ENCODE results near the gene PXMP2. TPM values are rescaled to one million over a fixed set of nuclear protein-coding genes. Genes with fewer than 3 reads are reported as not detected.

Gene PXMP2
- total and polyA plus RNA-seq, 2 of the 8 experiments (the other 6 are each of a cell fraction or from before 2014, with no cell fraction given): 13.8 to 15.1 TPM

- 97% methylated on average over 6 of the region's 6 CpGs; no CpG with 5 or more reads in 1 of the 2 experiments for WGBS, 2 experiments (ENCODE audit: extremely low coverage in 1 of 2, insufficient coverage in 1 of 2, insufficient read length in 1 of 2, insufficient replicate concordance in 2 of 2, low coverage in 1 of 2, low lambda C conversion rate in 2 of 2, missing lambda C conversion rate in 1 of 2)
- ChIA-PET POLR2A (ENCODE audit: partially characterized antibody) (interaction anchor here (1.0 to 1.6 kb wide), 2 partner anchors 11 to 28 kb away, joined by 3 read pairs; no protein-coding TSS in a partner anchor), CTCF (ENCODE audit: partially characterized antibody) (interaction anchor here (0.7 to 1.7 kb wide), 2 partner anchors 20 to 25 kb away, joined by 3 read pairs; no protein-coding TSS in a partner anchor)
- Histone ChIP-seq H3K36me3 (ENCODE audit: control insufficient read depth in 2 of 4, insufficient read depth in 4 of 4, low read length in 3 of 4) (peaks cover 51 to 93% (median 80%) of the 10 kb centered on the region in 4 experiments), H3K4ac (replicated peaks; ENCODE audit: insufficient read length, low read depth, low read length) (no peak overlapping the region), H3K23ac (ENCODE audit: insufficient read length) (no peak overlapping the region), H3K79me1 (ENCODE audit: low read depth, low read length) (no peaks in the 10 kb centered on the region; the same call in 1 of the 2 replicates), H2AFZ (ENCODE audit: low read length) (no peak overlapping the region), H2BK15ac (ENCODE audit: low read length) (no peak overlapping the region), H2BK12ac (ENCODE audit: low read depth, low read length) (no peak overlapping the region), H2BK120ac (replicated peaks; ENCODE audit: low read depth, low read length) (no peak overlapping the region), H3K4me1 (replicated peaks in 1 of 4; ENCODE audit: control insufficient read depth in 3 of 4, insufficient read depth in 4 of 4, low read length in 3 of 4) (no peaks in the 10 kb centered on the region), H3K9me3 (ENCODE audit: insufficient read depth in 2 of 2, low read depth in 1 of 2, low read length in 1 of 2) (no peaks in the 10 kb centered on the region), H3K27me3 (replicated peaks in 1 of 4; ENCODE audit: control insufficient read depth in 3 of 4, extremely low read depth in 1 of 4, insufficient read depth in 3 of 4, low read length in 3 of 4) (no peaks in the 10 kb centered on the region; a peak in 1 of 7 replicates), H3K56ac (replicated peaks; ENCODE audit: insufficient read length, low read depth, low read length) (no peak overlapping the region), H2AK5ac (ENCODE audit: low read depth, low read length) (no peak overlapping the region), H3K14ac (ENCODE audit: insufficient read length) (no peak overlapping the region), H4K8ac (ENCODE audit: extremely low read depth, insufficient read depth, low read length) (no peak overlapping the region), H2BK5ac (ENCODE audit: low read depth, low read length) (no peak overlapping the region), H2BK20ac (ENCODE audit: low read length) (no peak overlapping the region), H3K79me2 (ENCODE audit: control insufficient read depth in 1 of 2, insufficient read depth in 2 of 2, low read length in 2 of 2) (no peaks in the 10 kb centered on the region), H3K18ac (ENCODE audit: extremely low read depth, low read length) (no peak overlapping the region), H3K4me3 (ENCODE audit: extremely low read depth in 1 of 4, insufficient read depth in 2 of 4, low read depth in 3 of 4, low read length in 4 of 4) (no peak overlapping the region), H3K9ac (replicated peaks in 1 of 4; ENCODE audit: extremely low read depth in 1 of 4, low read depth in 3 of 4, low read length in 3 of 4) (no peak overlapping the region), H3K27ac (ENCODE audit: low read depth, low read length) (no peak overlapping the region), H3K23me2 (ENCODE audit: low read depth, low read length) (no peaks in the 10 kb centered on the region), H3K4me2 (ENCODE audit: insufficient read depth in 1 of 2, low read depth in 2 of 2, low read length in 2 of 2) (no peak overlapping the region), H4K91ac (replicated peaks; ENCODE audit: insufficient read length, low read length) (no peak overlapping the region), H4K5ac (ENCODE audit: insufficient read length, low read depth, low read length) (no peak overlapping the region), H4K20me1 (replicated peaks in 1 of 2; ENCODE audit: control insufficient read depth in 1 of 2, insufficient read depth in 2 of 2, low read length in 2 of 2) (peaks cover 11 to 20% of the 10 kb centered on the region in 2 experiments)
- DNase-seq (ENCODE audit: low read depth in 1 of 2, low spot score in 2 of 2) (no peak), FAIRE-seq (no peak)
- TF ChIP-seq HDAC6 (IDR thresholded peaks at IDR 0.05; ENCODE audit: low read depth, low read length): no peak
- no peak for TF ChIP-seq KDM5A (IDR thresholded peaks at IDR 0.05; ENCODE audit: low read length)
- no peak for TF ChIP-seq YY1 (IDR thresholded peaks at IDR 0.05; ENCODE audit: low read depth, low read length)
- no peak for TF ChIP-seq BACH1 (IDR thresholded peaks at IDR 0.05; ENCODE audit: low read length)
- no peak for TF ChIP-seq ATF3 (IDR thresholded peaks at IDR 0.05; ENCODE audit: insufficient read depth, low read depth, low read length)
- no peak for TF ChIP-seq KDM1A (IDR thresholded peaks at IDR 0.05; ENCODE audit: borderline replicate concordance, low read length)
- TF ChIP-seq CBX5 (IDR thresholded peaks at IDR 0.05; ENCODE audit: low read depth, low read length): no peak
- TF ChIP-seq CEBPB (IDR thresholded peaks at IDR 0.05; ENCODE audit: low read depth, low read length): no peak
- no peak for TF ChIP-seq TBP (IDR thresholded peaks at IDR 0.05; ENCODE audit: low read depth, low read length)
- no peak for TF ChIP-seq SIX5 (IDR thresholded peaks at IDR 0.05; ENCODE audit: low read depth, low read length)
Measured at GRCh38 chr12:132665794-132666193, 21.6 kb upstream of the PXMP2 start.
